RKO (cell line): ENCODE results near the gene GRIK3.

Source experiments
- DNase-seq: peaks from one replicate; pipeline ENCODE4 v3.0.0-alpha.2; 2016; ENCODE audit warnings: low spot score

Gene GRIK3

DNA sequence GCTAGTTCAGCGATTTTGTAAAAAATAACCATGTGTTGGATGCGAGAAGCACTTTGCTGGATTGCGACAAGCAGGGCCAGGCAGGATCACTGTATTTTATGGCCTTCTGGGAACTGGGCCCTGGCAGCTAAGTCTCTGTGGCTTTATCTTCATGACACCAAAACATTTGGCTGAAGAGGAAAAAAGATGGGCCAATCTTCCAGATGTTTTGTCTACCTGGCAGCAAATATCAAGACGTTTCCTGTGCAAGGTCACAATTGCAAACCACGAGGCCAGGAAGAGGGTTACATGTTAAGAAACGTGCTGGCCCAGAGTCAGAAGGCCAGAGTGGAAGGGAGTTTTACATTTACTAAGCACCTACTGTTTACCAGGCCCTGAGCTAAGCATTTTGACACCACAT is 22.1 kb downstream of the GRIK3 start:
- no peak for DNase-seq

DNA sequence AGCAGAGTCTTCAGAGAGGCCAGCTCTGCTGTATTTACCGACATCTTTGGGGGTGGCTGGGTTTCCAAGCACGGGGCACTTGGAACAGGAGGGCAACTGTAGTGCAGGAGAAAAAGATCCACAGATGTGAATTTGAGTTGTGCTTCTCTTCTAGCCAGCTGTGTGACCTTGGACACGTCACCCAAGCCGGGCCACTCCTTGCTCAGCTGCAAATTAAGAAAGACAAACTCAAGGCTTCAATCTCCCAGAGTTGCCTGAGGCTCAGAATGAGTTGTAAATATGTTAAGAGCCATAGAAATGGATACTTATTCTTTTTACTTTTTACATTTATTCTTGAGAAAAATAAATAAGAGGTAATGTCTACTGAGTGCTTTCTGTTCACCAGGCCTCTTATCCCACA is 24.3 kb downstream of the GRIK3 start:
- no peak for DNase-seq

DNA sequence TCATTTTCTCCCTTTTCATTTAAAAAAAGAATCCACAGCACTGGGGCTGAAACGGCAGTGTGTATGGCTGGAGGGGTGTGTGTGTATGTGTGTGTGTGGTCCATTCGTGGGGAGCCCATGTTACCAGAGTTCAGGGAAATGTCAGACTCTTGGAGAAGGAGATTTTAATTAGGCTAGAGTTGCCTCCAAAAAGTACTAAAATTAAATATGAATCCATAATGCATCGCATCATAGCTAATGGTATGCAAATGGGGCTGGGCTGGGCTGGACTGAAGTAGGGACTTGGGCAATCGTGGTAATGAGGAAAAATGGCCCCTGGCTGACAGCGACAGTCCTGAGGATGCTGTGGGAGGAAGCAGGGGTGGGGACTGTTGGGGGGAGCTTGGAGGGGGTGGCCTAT is 24.8 kb downstream of the GRIK3 start:
- no peak for DNase-seq

DNA sequence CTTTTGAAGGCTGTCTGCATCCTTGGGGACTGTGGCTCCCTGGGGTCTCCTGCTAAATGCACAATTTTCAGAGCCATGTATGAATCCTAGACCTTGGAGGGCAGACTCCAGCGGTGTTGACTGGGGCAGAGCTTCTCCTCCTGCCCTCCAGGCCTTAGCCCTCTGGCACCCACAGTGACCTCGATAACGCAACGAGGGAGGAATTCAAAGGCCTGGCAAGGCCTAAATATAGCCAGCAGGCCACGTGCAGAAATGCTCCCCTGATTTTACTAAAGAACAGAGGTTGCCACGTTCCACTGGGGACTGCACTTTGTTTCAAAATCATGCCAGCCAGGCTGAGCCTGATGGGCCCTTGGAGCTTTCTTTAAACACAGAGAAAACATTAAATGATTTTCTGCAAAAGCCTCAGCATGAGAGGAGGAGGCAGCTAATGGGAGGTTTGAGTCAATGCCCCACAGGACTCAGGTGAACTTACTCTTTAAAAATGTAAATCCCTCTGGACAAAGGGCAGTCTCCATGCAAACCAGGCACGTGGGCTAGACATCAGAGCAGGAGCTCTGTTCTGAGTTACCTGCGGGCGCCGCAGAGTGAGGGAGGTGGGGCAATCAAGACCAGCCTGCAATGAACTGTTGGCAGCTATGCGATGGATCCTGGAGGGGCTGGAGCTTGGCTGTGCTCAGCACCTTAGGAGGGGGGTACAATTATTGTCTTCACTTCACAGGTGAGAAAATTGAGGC is 28.0 kb downstream of the GRIK3 start:
- no peak for DNase-seq

DNA sequence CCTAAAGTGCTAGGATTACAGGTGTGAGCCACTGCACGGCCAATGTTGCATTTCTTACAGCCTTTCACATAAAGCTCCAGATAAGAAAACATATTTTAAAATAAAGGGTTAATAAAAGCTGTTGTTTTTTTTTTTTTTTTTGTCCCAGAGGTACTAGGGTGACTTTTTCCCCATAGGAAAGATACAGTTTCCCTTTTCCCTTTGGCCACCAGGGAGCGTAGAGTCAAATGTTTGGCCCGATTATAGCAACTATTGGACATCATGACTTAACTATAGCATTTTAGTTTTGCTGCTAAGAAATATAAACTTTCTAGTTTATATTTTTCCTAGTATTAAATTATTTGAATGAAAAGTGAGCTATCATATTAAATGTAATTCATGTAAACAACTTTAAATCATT is 31.4 kb downstream of the GRIK3 start:
- DNase-seq: no peak

DNA sequence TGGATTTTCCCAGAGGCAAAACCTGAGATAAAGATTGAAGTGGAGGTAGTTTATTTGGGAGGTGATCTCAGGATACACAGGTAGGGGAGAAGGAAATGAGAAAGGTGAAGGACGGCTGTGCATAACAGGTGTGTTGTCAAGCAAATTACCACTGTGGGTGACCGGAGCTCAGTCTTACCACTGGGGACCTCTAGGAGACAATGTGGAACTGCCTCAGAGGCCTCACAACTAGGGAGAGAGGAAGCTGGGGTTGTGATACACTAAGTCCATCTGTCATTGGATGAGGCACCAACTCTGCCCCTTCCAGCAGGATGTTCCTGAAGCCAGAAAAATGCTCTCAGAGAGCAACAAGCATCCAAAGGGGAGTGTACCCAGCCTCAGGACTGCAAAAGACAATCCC is 32.6 kb downstream of the GRIK3 start:
- DNase-seq: no peak

DNA sequence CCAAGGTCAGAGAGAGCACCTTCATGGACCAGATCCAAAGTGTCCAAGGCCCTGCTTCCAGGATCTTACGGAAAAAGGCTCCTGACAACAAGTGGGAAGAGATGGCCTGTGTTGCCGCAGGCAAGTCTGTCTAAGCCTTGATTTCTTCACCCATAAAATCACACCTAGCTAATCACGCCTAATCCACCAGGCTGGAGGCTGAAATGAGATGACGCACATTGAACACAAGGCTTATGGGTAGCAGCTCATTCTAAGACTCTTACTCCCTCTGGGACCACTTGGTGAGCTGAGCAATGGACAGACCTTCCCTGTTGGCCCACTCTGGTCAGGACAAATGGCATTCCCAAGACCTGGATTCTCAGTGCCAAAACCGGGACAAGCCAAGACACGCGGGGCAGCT is 38.2 kb downstream of the GRIK3 start:
- DNase-seq: no peak

DNA sequence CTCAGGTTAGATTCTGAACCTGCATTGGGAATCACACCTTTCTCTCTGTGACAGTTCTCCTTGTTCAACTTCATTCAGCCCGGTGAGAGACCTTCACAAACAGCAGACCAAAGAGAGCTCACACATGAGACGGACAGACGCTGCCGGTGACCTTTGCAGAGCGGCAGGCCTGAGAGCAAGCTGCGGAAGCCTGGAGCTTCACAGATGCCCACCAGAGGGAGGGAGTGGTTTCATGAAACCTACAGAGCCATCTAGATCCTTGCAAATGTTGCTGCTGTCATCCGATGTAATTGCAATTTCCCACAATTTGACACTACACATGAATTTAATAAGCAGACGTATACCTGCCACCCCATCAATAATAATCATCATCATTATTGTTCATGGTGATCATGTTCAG is 39.4 kb downstream of the GRIK3 start:
- DNase-seq: no peak

DNA sequence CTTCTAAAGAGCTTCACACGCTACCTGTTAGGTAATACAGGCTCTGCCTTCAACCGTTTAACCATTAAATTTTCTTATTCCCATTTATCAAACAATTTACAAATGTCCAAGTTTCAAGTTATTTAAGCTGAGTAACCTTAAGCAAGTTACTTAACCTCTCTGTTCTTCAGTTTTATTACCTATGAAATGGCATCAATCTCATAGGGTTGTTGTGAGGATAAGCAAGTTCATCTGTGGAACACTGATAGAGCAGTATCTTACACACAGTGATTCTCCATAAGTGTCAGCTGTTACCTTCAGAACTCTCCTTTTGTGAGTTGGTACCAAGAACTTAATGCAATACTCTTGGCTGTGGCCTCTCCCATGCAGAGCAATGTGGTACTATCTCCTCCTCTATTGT is 40.0 kb downstream of the GRIK3 start:
- no peak for DNase-seq

DNA sequence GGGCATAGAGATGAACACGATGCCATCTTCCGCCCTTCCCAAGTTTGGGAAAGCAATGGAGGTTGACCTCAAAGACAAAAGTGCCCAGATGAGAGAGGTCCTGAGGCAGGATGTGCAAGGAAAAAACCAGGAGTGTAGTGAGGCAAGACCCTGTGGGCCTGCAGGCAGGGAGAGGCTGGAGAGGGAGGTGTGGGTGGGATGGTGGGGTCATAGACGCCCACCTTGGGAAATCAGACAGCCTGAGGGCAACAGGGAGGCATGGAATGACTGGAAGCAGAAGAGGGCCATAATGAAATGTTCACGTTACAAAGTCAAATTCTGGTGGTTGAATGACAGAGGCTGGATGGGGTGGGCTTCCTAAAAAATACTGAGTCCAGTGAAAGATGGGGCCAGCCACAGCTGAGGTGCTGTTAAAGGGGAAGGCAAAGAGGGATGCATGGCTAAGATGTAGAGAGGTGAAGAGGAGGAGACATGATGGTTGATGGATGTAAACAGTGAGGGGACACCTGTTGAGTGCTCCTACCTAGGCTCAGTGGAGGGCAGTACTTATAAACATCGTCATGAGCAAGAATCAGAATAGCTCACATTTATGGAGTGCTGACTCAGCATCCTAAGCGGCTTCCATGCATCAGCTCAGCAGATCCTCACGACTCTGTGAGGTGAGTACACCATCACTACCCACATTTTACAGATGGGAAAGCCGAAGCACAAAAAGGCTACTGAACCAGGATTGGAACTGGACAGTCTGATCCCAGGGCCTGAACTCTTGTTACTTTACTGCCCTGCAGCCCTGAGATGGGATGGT is 42.0 kb downstream of the GRIK3 start:
- no peak for DNase-seq

DNA sequence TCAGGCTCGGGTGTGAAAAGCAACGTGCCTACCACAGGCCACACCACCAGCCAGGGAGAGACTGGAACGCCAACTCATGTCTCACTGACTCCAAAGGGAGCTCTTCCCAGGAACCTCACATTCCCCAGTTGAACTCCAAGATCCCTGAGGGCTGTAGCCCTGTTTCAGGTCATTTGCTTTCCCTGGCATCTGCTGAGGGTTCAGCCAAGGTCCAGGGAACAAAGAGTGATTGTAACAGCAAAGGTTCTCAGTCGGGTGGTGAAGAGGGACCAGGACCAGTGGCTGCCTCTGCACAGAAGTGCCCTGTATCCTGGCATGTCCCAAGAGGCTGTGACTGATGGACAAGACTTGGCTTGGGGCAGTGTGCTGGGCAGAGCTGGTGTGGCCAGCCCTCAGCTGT is 42.8 kb downstream of the GRIK3 start:
- DNase-seq: no peak

DNA sequence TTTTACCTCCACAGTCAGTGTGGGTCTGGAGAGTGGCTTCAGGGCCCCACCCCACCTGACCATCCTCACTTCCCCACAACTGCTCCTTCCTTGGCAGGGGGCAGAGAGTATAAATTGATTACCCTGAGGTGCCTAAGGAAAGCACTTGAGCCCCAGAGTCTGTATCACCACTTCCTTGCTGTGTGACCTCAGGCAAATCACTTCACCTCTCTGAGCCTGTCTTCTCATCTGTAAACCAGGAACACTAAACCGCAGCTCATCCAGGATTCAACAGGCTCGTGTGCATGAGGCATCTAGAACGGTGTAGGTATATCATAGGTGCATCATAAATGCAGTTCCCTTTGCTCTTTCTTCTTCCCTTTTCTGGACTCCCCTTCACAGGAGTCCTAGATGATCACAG is 43.4 kb downstream of the GRIK3 start:
- no peak for DNase-seq

DNA sequence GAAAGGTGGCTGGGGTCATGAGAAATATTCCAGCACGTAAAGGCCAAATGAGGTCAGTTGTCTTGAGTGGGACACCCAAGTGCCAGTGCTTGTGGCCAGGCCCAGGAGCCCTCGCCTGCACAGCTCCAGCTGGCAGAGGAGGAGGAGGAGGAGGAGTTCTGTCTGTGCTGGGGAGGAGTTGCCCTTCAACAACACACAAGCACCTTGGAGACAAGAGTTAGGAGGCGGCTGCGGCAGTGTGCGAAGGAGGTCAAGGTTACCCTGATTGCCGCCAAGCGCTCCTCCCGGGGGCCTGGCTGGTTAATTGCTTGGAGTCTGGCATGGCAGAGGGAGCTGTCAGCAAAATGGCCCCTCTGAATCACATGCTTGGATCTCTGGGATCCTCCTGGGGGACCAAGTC is 45.1 kb downstream of the GRIK3 start:
- no peak for DNase-seq

DNA sequence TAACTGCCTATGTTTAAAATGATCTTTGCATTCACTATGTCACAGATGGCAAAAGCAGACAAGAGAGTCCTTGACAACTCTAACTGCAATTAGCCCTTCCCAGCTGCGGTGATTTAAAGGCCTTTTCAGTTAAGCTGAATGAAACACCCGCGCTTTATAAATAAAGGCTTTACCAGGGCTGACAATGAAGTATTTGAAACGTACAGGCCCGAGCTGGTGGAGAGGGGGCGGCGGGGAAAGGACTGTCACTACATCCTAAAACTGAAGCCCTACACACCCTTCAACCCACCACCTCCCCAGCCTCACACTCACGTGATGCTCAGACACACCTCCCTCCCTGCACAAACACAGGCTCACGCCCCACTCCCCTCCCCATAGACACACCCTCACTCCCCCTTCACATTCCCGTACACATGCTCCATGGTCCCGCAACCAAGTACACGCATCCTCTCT is 45.5 kb downstream of the GRIK3 start:
- no peak for DNase-seq

DNA sequence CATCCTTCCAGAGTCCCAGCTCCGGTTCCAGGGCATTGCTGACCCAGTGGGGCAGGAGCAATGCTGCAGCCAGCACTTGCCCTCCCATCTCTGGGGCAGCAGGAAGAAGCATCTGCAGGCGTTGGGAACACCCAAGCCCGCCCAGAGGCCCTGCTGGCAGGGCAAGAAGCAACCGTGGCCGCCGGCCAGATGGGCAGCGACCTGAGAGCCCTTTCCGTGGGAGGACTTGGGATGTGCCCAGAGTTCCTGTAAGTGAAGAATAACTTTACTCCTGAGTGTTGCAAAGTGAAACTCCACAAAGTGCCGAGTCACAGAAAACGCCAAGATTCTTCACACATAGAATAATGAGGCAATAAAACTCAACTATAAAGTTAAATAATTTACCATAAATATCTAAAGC is 46.0 kb downstream of the GRIK3 start:
- DNase-seq: no peak

DNA sequence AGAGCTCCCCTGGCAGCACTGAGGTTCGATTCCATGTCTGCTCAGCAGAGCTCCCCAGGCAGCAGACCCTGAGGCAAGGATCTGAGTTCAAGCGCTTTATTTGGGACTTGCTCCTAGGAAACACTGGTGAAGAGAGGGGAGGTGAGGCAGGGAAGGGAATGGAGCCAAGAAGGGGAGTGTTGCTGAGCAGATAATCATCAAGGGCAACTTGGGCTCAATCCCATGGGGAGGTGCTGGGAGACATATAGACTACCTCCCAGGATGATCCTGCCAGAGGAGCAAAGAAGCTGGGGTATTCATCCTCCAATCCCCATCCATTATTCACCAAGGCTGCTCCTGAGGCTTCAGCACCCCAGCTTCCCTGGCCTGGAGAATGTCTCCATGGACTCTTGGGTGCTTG is 47.0 kb downstream of the GRIK3 start:
- DNase-seq: no peak

DNA sequence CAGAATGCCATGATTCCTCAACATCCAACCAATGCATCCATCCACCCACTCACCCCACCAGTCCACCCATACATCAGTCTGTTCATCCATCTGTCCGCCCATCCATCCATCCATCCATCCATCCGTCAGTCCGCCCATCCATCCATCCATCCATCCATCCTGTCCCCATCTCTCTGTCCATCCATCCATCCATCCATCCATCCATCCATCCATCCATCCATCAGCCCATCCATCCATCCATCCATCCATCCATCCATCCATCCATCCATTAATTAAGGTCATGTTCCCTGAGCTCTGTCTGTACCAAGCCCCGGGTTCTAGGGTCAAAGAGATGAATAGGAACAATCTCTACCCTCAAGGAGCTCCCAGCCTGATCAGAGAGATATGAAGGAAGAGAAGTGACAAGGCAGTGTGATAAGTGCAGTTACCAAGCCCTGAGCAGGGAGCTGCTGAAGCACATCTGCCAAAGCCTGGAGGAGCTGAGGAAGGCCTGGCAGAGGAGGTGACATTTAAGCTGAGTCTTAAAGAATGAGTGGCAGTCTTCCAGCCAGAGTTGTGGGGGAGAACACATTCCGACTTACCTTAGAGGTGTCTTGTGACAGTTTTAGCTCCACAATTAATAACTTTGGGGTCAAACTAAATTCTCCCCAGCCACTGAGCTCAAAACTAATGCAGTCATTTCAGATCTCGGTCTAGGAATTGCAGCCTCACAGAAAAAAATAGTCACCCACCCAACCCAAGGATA is 47.9 kb downstream of the GRIK3 start:
- no peak for DNase-seq

DNA sequence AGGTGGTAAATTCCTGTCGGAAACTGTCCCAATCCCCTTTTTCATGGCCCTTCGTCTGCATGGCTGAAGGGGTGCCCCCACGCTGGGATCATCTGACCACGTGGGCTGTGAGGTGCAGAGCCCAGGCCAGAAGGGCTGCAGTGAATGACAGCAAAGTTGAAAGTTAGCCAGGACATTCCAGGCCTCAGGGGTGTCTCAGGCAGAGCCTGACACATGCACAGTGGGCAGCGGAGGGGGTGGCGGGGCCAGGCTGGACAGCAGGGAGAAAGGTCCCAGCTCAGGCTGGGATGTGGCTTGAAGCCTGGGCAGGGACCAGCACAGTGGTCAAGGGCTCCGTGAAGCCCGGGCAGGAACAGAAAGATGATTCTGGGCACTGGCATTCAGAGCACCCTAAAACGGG is 49.6 kb downstream of the GRIK3 start:
- DNase-seq: no peak

DNA sequence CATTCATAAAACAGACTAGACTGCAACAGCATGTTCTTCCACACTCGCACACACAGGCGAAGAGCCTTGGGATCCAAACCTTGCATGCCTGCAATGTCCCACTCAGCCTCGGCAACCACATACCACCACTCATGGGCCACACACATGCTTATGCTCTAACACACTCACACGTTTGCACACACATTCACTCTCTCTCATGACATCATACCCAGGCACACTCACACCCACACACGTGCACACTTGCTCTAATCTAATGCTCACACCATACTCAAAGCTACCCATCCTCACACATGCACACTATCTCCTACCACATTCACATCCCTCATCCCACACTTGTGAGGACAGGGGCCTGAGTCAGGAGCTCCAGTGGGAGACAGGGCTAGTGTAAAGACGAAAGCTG is 50.3 kb downstream of the GRIK3 start:
- no peak for DNase-seq

DNA sequence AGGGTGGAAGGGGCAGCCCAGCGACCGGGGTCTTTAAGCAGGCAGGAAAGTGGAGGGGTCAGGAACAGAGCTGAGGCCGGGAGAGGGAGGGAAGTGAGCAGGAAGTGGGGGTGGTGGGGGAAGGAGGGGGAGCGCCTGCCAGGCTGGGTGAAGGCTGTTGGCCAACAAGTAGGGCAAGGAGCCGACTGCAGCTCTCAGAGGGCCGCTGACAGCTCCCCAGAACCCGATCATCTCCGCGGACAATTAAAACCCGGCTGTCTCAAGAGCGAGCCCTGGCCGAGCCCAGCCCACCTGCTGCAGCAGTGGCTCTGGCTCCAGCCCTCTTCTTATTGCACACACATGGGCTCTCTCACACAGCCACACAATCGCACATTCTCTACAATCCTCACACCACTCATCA is 51.6 kb downstream of the GRIK3 start:
- DNase-seq: no peak

DNA sequence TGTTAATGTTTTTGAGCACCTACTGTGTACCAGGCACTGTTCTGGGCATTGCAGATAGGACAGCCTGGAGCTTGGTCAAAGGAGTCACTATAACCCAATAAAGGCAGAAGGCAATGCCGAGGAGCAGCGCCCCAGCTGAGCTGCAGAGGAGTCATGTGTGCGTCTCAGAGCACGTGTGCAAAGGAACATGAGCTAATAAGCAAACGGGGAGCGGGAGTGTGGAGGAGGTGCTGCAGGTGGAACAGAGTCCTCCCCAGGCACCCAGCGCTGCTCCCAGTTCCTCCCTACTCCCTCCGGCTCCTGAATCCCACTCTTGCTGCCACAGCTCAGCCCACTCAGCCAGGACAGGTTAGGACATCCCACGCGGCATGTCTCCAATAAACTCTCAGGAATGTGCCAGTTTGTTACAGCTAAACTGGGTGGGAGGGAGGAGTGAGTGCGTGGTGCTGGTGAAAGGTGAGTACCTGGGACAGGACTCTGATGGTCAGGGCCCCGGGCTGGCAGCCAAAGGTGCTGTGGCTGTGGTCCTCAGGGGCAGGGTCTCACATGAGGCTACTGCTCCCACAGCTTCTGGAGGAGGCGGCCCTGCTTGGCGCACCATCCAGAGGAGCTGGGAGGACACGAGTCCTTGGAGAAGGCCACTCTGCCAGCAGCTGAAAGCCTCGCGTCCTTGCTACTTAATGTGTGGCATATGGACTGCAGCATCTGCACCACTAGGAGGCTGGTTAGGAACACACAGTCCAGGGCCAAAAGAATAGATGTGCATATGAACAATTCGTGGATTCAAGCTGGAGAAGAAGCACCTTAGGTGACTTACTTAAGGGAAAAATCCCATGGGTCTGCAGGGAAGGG is 52.3 kb downstream of the GRIK3 start:
- no peak for DNase-seq

DNA sequence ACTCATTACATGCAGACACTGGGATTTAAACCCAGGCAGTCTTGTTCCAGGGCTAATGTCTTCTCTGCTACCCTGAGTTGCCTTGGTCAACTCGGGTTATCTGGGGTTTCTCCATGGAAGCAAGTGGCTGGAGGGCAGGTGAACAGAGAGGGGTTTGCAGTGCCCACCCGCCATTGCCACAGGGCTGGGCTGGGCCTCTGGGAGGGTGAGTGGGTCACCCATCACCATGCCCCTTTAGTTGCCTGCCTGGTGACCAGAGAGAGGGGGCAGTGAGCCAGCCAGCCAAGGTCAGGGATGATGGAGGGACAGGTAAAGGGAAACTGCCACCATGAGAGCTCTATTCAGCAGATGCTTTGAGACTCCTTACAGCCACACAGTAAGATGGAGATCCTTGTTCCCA is 53.2 kb downstream of the GRIK3 start:
- DNase-seq: no peak
